ENCODE results near the gene HPRT1.

The HPRT1 gene

DNA sequence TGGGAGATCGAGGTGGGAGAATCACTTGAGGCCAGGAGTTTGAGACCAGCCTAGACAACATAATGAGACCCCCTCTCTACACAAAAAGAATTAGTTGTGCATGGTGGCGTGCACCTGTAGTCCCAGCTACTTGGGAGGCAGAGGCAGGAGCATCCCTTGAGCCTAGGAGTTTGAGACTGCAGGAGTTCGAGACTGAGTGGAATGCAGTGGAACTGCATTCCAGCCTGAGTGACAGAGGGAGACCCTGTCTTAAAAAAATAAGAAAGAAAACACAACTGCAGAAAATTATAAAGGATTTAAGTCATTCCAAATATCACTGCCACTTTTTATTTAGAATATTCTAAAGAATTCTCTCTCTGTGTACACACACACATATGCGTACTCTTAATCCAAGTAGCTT, 18.4 kb downstream of the HPRT1 start:
- no peak for DNase-seq

- peak; percentile 41 for DNase-seq
Measured at GRCh38 chrX:134480061-134480460, 20.1 kb downstream of the HPRT1 start.

GRCh38 chrX:134481339-134481738, 21.4 kb downstream of the HPRT1 start:
- no peak for DNase-seq

GRCh38 chrX:134482371-134482770, 22.4 kb downstream of the HPRT1 start:
- peak; percentile 12 for DNase-seq

GRCh38 chrX:134484039-134484438, 24.1 kb downstream of the HPRT1 start:
- DNase-seq: peak; percentile 55

DNA sequence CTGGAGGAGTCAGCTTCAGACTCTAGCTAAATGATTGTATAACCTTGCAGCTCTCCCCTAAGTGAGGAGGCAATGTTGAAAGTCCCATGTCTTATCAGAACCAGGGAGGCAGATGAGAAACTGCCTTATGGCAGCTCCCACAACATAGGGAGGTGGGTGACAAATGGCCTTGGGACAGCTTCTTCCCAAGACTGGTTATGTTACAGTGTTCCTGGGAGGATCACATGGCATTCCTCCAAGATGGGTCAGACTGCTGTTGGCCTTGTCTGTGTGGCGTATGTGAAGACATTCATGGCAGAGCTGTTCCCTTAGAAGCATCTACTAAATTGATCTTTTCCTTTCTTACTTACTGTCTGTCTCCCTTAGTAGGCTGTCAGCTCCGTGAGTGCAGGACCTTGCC, 42.0 kb downstream of the HPRT1 start:
- no peak for DNase-seq

DNA sequence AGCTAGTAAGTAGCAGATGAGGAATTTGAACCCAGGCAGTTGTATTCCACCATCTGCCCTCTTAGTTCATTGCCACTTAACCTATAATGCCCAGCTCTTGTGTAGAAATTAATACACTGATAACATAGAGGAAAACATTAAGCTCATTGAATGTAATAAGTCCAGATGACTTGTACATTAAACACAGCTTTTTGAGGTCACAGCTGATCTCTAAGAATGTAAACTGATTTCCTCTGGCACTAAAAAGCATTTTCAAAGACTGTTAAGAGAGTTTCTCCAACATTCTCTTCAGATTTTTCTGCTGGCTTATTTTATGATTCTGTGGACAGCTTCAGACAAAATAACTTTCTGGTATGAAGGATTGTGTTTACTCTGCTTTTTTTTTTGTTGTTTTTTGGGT, 42.7 kb downstream of the HPRT1 start:
- peak; percentile 25 for DNase-seq

DNA sequence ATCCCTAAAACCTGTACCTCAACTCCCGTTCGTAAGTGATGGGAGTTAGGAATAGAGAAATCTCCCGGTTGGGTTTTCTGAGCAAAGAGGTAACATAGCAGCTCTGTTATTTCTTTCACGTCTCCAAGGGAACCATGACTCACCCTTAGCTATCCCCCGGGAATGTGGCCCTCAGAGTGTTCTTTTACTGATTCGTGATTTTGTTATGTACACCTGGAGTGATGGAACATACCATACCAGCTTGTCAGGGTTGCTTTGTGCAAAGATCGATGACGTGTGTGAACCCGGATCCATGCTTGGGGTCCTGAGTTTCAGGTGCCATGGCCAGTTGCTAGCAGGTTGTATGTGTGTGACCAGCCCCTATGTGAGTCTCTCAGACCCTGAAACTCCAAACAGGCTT, 52.6 kb downstream of the HPRT1 start:
- peak; percentile 85 for DNase-seq

DNA sequence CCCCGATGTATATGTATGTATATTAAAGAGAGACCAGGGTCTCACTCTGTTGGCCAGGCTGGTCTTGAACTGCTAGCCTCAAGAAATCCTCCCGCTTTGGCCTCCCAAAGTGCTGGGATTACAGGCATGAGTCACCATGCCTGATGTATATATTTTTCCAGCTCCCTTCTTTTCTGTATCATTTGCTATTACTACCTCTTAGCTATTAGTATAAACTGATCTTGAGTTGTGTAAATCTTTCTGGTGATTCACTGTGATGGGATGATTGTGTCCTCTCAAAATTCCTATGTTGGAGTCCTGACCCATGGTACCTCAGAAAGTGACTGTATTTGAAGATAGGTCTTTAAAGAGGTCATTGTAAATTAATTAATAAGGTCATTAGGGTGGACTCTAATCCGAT, 53.1 kb downstream of the HPRT1 start:
- DNase-seq: peak; percentile 22

- peak; percentile 70 for DNase-seq
Measured at GRCh38 chrX:134520860-134521390, 61.0 kb downstream of the HPRT1 start.

DNA sequence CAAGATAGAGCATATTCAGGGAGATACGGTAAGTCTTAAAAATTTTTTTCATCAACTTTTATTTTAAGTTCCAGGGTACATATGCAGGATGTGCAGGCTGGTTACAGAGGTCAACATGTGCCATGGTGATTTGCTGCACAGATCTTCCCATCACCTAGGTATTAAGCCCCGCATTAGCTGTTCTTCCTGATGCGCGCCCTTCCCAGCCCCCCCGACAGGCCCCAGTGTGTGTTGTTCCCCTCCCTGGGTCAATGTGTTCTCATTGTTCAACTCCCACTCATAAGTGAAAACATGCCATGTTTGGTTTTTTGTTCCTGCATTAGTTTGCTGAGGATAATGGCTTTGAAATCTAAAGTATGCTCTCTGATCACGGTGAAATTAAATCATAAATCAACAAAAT, 64.2 kb downstream of the HPRT1 start:
- peak; percentile 26 for DNase-seq

- peak; percentile 23 for DNase-seq
Measured at GRCh38 chrX:134525086-134525792, 65.3 kb downstream of the HPRT1 start.

DNA sequence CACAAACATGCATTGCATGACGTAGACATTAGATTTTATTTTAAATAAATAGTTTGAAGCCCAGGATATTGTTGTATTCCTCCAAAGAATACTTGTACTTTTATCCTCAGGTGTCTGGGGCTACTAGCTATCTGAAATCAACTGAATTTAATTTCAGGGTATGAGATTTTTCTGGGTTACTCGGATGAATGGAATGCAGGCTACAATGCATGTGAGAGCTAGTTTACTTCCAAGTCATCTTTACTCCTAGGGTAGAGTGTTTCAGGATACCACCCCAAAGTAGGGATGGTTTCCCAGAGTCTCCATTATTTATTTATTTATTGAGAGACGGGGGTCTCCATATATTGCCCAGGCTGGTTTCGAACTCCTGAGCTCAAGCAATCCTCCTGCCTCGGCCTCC, 66.4 kb downstream of the HPRT1 start:
- peak; percentile 45 for DNase-seq

GRCh38 chrX:134528960-134529359, 69.0 kb downstream of the HPRT1 start:
- no peak for DNase-seq

DNA sequence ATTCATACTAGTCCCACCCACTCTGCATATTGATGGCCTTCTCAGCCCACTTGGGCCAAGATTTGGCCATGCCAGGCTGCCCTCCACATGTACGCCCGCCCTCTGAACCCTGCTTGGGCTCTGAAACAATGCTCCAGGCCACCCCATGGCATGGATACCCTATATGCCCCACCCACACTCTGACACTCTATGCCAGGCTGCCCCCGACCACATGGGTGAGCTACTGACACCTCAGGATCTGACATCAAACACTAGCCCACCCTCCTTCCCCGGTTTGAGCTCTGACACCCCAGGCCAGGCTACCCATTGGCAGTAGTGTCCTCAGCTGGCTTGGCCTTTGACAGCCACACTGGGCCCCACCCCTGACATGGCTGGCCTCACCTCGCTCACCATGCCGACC, 69.5 kb downstream of the HPRT1 start:
- DNase-seq: no peak

DNA sequence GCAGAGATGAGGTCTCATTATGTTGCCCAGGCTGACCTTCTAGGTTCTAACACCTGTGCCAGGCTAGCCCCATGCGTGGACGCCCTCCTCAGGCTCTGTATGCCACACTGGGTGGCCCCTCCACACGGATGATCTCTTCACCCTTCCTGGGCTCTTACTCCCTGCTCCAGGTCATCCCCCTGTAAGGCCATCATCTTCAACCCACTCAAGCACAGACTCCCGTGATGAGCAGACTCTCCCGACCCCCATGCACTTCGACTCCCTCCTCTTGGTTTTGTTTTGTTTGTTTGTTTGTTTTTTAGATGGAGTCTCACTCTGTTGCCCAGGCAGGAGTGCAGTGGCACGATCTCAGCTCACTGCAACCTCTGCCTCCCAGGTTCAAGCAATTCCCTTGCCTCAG, 70.9 kb downstream of the HPRT1 start:
- no peak for DNase-seq

DNA sequence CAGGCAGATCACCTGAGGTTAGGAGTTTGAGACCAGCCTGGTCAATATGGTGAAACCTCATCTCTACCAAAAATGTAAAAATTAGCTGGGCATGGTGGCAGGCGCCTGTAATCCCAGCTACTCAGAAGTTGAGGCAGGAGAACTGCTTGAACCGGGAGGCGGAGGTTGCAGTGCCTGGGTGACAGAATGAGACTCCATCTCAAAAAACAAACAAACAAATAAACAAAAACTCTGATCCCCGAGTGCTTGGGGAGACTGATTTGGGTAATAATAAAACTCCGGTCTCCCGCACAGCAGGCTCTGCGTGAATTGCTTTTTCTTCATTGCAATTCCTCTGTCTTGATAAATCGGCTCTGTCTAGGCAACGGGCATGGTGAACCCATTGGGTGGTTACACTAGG, 73.4 kb downstream of the HPRT1 start:
- no peak for DNase-seq

DNA sequence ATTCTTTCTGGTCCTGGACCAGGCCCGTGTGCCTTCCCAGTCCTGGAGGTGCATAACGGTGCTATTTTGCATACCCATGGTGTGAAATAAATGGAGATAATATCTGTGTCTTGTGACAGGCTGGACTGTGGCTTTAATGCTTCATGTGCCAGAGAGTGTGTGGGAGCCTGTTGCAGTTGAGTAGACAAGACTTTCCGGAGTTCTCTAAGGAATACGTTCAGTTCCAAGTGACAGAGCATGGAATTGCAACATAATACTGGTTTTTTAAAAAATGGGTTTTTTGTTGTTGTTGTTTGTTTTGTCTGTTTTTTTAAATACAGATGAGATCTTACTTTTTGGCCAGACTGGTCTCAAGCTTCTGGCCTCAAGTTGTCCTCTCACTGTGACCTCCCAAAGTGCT, 74.0 kb downstream of the HPRT1 start:
- DNase-seq: no peak

DNA sequence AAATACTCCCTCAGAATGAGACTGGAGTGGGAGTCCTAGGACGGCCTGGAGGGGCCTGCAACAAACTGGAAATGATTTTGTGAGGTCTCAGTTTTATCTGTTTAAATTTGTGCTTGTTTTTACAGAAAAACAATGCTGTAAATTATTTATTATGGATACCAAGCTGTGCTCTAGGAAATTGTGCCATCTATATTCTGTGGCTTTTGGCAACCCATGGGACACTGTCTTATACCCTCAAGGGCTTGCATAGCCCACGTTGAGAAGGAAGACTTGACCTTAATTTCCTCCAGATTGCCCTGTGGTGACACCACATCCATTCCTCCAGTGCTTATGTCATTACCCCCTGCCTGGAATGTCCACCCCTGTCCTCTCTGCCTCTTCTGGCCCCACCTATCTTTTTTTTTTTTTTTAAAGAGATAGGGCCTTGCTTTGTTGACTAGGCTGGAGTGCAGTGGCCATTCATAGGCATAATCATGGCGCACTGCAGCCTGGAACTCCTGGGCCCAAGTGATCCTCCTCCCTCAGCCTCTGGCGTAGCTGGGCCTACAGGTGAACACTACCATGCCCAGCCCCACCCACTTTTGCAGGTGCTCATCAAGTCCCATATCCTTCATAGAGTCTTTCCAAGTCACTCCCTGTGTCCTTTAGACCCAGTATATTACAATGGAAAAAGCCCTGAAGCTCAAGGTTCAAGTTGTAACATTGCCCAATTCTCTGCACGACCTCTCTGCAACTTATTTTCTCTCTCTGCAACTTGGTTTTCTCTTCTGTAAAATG, 77.4 kb downstream of the HPRT1 start:
- DNase-seq: peak; percentile 75

GRCh38 chrX:134538316-134538715, 78.4 kb downstream of the HPRT1 start:
- DNase-seq: no peak

GRCh38 chrX:134541906-134542305, 81.9 kb downstream of the HPRT1 start:
- DNase-seq: no peak

GRCh38 chrX:134542485-134542884, 82.5 kb downstream of the HPRT1 start:
- DNase-seq: peak; percentile 96

GRCh38 chrX:134543288-134543687, 83.3 kb downstream of the HPRT1 start:
- peak; percentile 85 for DNase-seq

DNA sequence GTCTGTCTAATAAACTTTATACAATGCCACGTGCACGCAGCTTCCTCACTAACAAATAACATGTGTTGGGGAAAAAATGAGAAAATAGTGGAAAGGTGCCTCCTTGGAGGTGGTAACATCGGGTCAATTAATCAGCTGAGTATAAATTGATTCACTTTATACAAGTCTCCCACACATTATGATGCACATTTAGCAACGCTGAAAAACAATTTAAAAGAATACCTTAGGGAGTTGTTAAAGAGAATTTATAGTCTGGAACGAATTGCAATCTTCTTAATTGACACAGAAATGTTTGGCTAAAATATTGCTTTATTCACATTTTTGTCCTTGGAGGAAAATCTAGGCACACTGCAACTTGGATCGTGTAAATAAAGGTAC, 84.2 kb downstream of the HPRT1 start:
- peak; percentile 48 for DNase-seq

All from fibroblast of skin of abdomen (primary cell).